HG02763 (cell line): ENCODE results near the gene C3orf85.

ENCODE experiments used
- ATAC-seq: cut with Tn5 transposase; IDR thresholded peaks from one replicate; pipeline ENCODE4 v1.9.1; 2021; ENCODE audit warnings: mild to moderate bottlenecking, moderate library complexity; ENCODE audit not compliant: unreplicated experiment

C3orf85 gene

DNA sequence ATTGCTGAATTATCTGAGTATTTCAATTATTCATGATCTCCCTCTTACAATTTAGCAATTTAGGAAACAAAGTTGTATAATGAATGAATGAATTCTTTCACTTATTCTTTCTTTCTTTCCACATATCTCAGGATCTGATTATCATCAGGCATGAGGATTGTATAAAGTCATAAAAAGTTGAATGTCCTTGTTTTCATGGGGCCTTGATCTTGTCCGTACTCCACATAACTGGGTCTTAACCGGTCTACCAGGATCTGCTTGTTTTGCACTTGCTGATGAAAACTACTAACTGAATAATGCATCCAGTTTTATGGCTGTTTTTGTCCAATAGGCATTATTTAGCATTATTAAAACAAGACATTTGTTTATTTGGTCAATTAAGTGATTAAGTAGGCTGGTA, 12.6 kb downstream of the C3orf85 start:
- no peak for ATAC-seq

- no peak for ATAC-seq
These were observed 15.8 kb downstream of the C3orf85 start for GRCh38 chr3:109152320-109152719.

- ATAC-seq: no peak
These were observed 18.5 kb downstream of the C3orf85 start for GRCh38 chr3:109154979-109155378.

GRCh38 chr3:109155828-109156227, 19.3 kb downstream of the C3orf85 start:
- no peak for ATAC-seq

- no peak for ATAC-seq
These were observed 25.1 kb downstream of the C3orf85 start for GRCh38 chr3:109161487-109162123.

- no peak for ATAC-seq
These were observed 29.4 kb downstream of the C3orf85 start for GRCh38 chr3:109165905-109166304.

DNA sequence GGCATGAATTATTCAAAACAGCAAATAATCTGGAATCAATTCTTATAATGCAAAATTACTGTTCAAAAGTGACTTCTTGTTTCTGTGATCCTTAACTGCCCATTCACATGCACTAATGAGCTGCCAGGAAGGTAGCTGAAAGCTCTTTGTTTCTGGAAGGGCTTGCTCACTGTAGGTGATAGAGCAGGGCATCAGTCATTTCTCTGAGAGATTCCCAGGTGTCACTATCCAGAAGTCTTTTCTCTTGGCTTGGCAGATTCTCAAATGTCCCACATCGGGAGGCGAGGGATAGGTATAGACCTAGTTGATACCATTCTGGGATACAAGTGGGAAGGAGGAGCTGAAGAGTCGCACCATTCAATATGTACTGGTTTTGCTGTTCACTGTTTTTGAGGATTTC, 35.0 kb downstream of the C3orf85 start:
- ATAC-seq: no peak

DNA sequence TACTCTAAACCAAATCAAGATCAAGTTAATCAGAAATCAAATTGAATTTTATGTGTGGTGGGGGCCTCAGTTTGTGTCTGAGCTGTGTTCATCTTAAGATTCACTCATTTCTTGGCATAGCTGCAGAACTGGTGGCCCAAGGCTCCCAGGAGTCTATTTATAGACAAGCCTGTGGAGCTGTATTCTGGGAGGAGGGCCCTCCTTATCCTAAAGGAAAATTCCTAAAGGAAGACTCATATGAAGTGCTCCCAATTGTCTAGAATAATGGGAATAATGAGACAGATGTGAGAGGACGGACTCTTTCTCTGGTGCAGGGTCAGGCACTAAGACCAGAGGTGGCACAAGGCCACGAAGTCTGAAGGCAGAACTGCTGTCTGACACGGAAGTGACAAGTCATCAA, 38.9 kb downstream of the C3orf85 start:
- ATAC-seq: no peak

- no peak for ATAC-seq
These were observed 40.2 kb downstream of the C3orf85 start for GRCh38 chr3:109176726-109177125.

- ATAC-seq: no peak
These were observed 41.4 kb downstream of the C3orf85 start for GRCh38 chr3:109177908-109178307.

- no peak for ATAC-seq
These were observed 42.2 kb downstream of the C3orf85 start for GRCh38 chr3:109178708-109179107.

DNA sequence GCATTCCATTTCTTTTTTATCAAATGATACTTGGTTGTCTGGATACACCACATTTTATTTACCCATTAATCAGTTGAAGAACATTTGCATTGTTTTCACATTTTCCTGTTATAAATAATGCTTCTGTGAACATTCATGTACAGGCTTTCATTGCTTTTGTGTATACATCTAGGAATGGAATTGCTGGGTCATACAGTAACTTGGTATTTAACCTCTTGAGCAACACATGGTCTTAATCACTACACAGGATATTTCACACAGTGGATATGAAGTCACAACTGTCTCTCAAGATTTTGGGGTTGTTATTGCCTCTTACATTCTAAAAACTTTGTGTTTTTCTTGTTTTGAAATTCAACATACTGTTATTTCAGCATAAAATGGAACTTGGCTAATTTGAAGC, 48.2 kb downstream of the C3orf85 start:
- no peak for ATAC-seq

DNA sequence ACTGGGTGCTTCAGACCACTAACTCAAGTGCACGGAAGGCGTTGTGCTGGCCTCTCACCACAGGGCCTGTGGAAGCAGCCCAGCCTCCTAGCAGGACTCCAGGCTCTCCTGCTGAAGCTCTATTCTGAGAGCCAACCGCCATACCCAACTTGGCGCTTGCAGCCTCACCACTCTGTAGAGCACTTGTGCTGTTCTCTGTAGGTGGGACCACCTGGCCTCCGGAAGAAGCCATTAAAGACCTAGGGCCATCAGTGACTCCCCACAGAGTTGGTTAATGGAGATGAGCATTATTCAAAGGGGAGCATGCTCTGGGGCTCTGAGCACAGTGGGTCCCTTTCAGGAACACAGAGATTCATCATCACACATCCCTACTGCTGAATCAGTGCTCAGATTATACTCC, 50.9 kb downstream of the C3orf85 start:
- ATAC-seq: no peak

DNA sequence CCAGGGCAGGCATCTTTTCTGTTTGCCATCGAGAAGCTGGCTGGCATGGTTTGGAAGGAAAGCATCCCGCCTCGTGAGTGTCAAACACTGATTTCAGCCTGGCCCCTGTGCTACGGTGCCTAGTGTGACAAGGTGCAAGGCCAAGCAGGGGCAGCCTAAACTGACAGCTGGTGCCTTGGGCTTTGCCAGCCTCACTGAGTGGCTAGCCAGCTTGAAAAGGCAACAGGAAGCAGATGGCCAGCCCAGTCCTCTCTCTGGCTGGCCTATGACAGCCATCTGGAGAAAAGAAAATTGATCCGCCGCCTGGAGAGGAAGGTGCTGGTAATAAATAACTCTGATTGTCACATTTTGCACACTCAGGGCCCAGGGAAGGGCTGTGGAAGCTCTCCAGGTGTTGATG, 52.2 kb downstream of the C3orf85 start:
- no peak for ATAC-seq

GRCh38 chr3:109191421-109191820, 54.9 kb downstream of the C3orf85 start:
- no peak for ATAC-seq

- ATAC-seq: no peak
These were observed 59.3 kb downstream of the C3orf85 start for GRCh38 chr3:109195815-109196214.
